Ovary (tissue), 3 donors: ENCODE data around the gene PTDSS2.

Source experiments
- CTCF ChIP-seq, 3 donors: fragments of 450-650 bp in 2 of 3; fragments of 200-600 bp in 1 of 3; IDR thresholded peaks; one replicate each; pipeline versions ENCODE4 v1.5.1 to v1.8.0; 2016 to 2022; ENCODE audit warnings: antibody characterized with exemption in 3 of 3, mild to moderate bottlenecking in 1 of 3
- POLR2A ChIP-seq: fragments of 450-650 bp; IDR thresholded peaks from one replicate; pipeline ENCODE4 v1.6.1; 2017; ENCODE audit warnings: antibody characterized with exemption, mild to moderate bottlenecking, moderate library complexity
- donor health status: DM: no; HTN: no; CAD: no.

- TF ChIP-seq CTCF (IDR thresholded peaks at IDR 0.05): no peak
- no peak for TF ChIP-seq POLR2A
Measured at GRCh38 chr11:451738-452137, 1.7 kb downstream of the PTDSS2 start.
